ENCODE data around the gene DENND1A.

- TF ChIP-seq, protein P1, sequence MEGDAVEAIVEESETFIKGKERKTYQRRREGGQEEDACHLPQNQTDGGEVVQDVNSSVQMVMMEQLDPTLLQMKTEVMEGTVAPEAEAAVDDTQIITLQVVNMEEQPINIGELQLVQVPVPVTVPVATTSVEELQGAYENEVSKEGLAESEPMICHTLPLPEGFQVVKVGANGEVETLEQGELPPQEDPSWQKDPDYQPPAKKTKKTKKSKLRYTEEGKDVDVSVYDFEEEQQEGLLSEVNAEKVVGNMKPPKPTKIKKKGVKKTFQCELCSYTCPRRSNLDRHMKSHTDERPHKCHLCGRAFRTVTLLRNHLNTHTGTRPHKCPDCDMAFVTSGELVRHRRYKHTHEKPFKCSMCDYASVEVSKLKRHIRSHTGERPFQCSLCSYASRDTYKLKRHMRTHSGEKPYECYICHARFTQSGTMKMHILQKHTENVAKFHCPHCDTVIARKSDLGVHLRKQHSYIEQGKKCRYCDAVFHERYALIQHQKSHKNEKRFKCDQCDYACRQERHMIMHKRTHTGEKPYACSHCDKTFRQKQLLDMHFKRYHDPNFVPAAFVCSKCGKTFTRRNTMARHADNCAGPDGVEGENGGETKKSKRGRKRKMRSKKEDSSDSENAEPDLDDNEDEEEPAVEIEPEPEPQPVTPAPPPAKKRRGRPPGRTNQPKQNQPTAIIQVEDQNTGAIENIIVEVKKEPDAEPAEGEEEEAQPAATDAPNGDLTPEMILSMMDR (IDR thresholded peaks at IDR 0.05; ENCODE audit: insufficient read depth, low read length, poor library complexity, severe bottlenecking): no peak
- TF ChIP-seq EZH2phosphoT487 (conservative IDR thresholded peaks at IDR 0.05; ENCODE audit: low read length): no peak
Measured at GRCh38 chr9:123493627-123494026, 436.3 kb downstream of the DENND1A start.

All from SU-DHL-6 (cell line).